NCI-H1694 (cell line): ENCODE measurements around the gene PITX2.

Experiments
- DNase-seq: peaks from one replicate; lab custom pipeline; 2025; lab: John Stamatoyannopoulos, UW

The PITX2 gene

DNA sequence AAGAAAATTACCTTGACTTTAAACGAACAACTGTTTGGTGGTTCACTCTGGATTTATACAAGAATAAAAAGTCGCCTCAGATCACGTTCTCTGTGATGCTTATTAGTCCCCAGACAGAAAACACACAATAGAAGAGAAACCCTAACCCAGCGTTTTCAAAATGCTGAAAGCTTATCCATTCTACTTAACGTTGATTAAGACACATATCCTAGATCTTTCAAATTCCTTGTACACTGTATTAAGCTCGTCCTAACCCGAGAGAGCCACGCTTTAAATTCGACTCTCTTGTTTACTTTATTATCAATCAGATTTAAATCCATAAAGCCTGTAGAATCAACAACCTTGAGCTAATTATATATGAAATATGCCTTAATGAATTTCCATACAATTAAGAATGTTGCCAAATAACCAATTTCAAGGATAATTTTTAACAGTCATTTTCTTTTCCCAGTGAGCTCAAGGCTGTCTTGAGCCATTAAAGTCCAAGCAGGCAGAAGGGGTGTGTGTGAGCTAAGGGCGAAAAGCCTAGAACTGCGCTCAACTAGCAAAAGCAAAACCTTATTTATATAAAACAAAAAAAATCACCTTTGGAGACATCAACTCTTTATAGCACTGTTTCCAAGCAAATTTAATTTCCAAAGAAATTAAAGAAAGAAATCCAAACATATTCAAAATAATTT lies 981 bp upstream of the PITX2 start:
- DNase-seq, result no peak

DNA sequence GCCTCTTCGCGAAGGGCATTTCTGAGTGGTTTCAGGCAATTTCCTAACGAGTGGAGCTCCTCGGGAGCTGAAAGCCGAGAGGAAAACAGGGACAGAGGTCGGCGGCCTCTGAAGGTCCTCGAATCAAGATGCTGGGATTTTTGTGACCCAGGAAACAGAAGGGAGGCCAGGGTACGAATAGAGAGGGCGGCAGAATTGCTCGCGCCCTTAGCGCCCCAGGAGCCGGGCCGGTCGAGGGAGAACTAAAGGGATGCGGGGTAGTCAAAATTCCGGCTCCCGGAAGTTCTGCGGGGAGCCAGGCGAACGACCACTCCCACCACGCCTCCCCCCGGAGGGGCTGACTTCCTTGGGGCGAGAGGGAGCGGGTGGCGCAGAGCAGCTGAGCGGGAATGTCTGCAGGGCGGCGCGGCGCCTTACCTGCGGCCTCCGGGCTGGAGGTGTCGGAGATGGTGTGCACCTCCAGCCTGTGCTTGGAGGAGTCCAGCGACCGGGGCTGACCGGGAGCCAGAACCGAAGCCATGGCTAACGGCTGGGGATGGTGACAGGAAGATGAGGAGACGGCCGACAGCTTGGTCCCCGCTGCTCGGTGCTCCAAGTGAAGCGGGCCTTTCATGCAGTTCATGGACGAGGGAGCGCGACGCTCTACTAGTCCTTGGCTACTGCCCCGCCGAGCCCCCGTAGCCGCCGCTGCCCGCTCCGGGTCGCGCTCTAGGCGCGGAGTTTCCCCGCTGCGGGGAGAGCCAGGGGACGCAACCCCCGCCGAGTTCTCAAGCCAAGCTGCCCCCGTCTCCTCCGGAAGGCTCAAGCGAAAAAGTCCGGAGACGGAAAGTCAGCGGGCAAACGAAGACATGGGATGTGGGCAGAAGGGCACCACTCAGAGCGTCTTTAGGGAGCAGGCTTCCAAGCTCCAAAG lies 782 bp downstream of the PITX2 start:
- no peak for DNase-seq

DNA sequence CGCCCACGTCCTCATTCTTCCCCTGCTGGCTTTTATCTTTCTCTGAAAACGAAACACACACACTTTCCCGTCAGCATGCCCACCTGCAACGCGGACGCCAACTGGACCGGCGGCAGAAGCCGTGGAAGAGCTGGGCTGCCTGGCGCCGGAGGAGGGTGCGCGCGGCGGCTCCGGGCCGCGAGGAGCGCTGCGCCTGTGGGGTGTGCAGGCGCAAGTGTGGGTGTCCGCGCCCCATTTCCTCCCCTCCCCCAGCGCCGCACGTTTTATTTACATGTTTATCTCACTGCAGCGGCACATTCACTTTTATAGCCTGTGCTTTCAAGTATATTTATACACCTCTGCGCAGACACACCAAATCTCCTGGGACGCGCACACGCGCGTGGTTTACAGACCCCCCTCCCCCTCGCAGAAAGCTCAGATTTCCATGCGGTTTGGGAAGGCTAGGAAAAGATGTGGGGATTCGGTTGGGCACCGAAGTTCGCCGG lies 1.5 kb downstream of the PITX2 start:
- no peak for DNase-seq

DNA sequence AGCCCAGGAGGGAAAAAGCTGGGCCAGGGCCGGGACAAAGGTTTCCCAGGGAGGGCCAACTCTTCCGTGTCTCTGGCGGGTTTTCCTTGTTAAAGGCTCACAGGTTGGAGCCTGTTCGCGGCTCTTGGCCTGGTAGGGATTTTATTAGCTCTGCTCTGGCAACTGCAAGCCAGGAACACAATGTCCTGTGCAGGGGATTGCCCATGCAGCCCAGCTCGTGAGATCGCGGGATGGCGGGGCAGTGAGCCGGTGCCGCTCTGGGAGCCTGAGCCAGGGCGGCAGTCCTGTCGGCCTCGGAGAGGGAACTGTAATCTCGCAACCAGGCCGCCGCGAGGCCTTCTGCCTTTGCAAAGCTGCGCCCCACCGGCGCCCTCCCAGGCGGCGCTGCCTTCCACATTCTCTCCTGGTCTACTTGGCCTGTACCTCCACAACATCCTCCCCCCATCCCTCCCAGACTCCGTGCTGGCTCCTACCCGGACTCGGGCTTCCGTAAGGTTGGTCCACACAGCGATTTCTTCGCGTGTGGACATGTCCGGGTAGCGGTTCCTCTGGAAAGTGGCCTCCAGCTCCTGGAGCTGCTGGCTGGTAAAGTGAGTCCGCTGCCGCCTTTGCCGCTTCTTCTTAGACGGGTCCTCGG lies 2.1 kb downstream of the PITX2 start:
- DNase-seq, result no peak

DNA sequence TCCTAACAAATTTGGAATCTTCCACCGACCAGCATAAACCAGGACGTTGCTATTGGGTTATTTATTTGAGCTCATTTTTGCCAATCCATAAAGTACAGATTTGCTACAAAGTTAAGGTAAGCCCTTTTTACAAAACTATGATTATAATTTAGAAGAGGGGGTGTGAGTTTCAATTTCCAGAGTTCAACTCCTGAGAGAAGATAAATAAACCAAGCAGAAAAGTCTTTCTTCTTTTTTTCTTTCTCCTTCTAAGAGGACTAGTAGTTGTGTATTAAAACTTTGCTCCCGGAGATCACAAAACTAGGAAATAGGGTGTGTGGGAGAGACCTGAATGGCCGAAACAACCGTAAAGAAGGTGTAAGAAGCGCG lies 2.6 kb downstream of the PITX2 start:
- DNase-seq, result no peak

DNA sequence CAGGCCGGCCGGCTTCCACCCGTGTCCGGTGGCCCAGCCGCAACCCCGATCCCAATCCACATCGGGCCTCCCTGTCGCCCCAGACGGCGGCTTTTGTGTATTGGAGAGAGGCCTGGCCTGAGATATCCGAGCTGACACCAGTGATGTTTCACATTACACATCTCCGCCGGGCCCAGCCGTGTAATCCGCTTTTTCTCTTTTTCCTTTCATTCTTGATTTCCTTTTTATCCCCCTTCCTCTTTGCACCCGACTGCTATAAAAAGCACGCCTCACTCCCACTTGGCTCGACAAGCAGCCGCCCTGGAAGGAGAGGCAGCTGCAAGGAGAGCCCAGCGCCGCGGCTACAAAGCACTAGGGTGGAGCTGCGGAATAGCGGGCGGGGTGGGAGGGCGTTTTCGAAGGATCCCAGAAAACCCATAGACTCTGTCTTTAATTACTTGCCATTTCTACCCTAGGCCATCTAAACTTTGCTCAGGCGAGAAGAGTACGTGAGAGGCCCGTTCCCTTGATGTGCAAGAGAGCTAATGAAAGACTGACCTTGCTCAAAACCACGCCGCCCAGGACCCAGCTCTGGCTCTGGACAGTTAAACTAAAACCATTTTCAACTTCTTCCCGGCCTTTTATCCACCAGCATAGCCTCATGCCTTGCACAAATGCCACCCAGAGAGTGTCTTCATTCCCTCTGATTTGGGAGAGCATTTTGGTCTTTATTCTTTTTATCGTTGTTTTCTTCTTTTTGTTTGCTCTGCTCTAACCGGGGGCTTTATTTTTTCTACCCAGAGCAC lies 3.2 kb downstream of the PITX2 start:
- no peak for DNase-seq

DNA sequence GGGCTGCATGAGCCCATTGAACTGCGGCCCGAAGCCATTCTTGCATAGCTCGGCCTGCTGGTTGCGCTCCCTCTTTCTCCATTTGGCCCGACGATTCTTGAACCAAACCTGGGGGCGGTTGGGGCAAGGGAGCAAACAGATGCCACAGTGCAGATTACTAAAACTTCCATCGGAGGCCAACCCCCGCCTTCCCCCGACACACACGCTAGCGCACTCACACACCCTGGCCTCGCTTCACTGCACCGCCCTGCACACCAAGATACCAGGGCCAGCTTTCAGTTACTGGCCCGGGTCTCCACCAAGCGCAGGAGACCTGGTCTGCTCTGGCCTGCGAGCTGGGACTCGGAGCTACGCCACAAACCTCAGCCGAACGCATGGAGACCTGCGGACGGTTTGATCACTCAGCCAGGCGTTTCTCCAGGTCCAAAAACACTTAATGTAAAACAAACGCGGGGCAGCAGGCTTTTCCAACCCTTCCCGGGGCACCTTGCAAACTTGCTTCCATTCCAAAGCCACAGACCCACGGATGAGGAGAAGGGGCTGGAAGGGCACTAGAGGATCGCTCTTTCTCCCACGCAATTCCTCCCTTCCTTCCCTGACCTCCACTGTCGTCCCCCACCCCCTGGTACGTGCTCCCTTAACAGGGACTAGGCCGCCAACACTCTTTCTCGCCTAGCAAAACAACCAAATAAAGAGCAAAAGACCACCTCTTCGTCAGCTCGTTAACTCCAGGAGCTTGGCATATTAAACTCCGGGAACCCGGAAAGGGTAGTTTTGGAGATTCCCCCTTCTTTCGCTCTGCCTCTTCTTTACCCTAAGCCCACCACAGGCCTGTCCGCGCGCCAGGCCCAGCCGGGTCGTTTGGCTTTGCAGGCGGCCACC lies 4.1 kb downstream of the PITX2 start:
- no peak for DNase-seq

DNA sequence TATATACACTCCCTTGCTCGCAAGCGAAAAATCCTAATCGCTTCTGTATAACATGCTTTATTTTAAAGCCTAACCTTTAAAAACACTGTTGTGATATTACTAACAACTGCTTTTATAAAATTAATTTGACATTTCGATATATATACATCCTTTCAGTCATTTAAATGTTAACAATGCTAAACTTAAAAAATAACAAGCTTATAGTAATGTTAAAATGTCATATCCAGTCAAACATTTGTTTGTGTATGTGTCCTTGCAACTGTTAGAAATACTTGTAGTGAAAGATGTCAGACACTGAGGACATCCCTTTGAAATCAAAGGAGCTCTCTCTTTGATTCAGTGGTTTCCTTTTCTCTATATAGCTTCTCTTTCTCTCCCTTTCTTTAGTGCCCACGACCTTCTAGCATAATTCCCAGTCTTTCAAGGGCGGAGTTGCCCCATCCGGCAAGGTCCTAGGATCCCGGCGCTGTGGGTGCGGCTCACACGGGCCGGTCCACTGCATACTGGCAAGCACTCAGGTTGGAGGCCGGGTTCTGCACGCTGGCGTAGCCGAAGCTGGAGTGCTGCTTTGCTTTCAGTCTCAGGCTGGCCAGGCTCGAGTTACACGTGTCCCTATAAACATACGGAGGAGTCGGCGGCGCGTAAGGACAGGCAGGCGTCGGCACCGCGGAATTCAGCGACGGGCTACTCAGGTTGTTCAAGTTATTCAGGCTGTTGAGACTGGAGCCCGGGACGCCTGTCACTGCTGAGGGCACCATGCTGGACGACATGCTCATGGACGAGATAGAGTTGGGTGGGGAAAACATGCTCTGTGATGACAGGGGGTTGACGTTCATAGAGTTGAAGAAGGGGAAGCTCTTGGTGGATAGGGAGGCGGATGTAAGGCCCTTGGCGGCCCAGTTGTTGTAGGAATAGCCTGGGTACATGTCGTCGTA lies 5.0 kb downstream of the PITX2 start:
- DNase-seq, result no peak

DNA sequence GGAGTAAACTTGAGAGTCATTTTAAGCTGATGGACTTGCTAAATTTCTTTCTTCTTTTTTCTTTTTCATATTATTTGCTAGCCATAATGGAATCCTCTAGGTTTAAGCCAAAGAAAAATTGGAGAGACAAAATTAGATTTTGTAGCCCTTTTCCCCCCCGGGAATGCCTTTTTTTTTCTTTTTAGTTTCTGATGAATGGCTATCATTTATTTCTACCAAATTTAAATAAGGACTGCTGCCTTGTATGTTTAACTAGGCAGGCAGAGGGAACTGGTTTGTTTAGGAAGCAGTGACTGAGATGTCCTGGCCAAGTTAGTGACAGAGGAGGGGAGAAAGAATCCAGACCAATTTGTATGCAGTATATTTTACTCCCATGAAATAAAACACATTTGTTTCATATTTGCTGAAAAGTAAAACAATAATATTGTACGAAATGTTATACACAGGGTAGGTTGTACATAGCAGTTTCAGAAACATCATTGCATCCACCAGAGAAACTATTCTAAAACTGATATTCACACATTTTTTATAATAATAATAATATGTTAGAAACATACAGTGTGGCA lies 5.7 kb downstream of the PITX2 start:
- no peak for DNase-seq

DNA sequence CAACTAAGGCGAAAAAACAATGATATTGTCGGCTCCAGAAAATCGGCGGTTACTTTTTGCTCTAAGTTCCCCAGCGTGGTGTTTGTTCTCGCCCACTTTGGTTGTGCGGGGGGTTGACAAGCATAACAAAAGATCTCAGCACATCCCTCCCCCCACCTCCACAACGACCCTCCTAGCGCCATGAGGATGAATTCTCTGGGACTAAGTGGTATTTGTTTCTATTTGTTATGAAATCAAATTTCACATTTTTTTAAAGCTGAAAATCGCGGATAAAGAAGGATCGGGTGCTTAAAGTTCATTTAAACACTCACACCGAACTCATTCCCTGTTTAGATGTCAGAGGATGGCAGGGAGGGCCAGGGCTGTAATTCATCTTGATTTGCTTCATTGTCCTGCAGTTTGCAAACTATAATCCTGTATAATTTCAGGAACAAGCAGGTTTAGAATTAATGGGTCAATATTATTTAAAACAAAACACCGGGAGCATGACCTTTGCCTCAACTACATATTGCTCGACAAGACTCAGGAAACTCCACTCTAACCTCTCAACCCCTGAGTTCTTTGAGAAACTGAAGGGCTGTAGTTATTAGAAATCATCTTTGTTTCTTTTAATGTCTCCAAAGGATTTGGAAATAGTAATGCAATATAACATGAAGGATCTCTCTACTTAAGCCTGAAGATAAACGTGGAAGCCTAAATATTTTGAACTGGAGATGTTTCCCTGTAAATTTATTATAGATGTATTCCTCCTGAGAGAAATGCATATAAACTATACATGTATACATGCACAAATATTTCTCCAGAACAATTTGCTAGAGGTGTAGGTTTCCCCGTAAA lies 6.4 kb downstream of the PITX2 start:
- DNase-seq, result no peak

DNA sequence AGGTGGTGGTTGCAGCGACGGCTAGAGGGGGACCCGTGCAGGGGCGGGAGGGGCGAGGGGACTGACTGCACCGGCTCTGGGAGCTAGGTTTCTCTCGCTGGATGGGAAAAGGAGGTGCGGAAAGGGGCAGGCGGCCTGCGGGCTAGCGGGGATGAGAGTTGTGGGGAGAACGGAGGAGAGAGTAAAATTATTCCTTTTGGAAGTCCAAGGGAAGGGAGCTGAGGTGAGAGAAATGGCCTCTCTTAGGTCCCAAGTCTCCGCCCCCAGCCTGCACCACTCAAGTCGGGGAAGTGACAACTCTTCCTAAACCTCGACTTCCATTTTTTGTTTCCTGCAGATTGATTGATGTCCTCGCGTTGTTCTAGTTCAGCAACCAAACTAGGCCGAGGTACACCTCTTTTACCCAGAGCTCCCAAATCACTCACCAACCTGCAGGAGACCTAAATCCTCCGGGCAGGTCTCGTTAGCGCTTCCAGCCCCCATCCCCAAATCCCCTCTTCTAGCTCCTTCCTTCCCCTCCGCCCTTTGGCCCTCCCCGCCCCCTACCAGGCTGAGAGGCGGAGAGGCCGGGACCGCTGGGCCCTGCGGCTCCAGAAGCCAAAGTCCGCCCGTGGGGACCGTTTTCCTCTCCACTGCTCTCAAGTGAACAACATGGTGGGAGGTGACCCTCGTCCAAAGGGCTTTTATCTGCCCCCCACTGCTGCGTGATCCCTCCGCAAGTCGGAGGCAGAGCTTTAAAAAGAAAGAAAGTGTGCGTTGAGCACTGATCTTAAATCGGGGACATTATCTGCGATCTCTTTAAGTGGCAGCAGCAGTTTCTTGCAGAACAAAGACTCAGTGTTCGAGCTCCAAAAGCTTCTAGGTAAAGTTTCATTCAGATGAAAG lies 7.3 kb downstream of the PITX2 start:
- DNase-seq, result no peak

DNA sequence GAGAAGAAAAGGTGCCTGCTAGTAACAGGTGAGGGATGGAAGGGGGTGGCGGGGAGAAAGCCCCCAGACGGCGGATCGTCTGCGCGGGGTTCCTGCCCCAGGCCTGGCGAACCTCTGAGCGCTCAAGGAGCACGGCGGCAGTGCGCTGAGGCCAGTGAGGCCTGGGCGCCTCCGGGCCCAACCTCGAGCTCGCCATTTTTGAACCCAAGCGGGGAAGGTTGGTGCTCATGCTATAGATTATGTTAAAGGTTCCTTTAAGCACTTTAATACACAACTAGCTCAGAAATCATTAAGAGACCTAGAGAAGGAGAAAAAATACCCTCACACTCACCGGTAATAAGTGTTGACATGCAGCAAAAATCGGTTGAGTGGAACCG lies 7.9 kb downstream of the PITX2 start:
- DNase-seq, result no peak

DNA sequence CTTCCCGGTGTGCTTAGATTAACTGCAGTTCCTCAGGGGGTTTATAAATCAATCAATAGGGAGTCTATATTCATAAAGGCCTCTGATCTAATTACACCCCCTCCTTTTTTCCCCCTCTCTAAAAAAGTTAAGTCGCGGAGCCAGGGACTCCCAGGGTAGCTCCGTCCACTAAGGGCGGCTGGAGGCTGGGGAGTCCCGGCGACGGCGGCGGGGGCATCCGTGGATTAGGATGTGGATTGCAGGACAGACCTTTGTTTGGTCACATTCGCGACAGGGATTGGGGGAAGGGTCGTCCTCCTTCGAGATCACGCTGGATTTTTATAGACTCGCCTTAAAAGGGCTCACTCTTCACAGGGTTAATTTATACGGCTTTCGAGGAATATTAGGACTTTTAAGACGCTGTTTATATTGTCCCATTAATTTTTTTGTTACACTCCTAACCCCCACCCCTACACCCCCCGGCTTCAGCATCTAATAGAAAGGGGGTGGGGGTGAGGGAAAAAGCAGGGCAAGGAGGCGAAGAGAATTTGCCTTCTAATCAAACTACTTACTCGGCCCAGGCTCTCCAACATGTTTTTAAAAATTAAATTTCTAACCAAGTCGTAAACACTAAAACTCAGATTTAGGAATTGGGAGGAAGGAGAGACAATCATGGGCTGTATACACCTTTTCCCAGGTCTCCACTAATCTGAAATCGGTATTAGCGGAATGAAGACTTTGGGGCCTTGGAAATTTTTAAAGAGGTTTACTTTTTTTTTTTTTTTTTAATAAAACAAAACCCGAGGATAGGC lies 8.5 kb downstream of the PITX2 start:
- DNase-seq, result no peak

DNA sequence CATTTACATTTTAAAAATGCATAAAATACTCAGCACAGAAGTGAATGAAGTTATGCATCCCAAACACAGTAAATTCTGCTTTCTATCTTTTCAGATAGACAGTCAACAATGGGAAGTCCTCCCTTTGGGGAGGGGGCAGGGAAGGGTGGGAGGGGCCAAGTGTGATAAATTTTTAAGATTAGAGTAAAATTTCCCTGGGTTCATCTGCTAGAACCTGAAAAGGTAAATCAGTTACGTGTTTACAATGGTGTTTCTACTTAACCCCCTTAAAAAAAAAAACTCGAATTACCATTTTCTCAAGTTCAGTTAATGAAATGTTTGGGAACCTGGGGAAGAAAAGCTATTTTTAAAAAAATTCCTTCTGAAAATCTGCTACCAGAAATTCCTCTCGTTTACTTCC lies 9.1 kb downstream of the PITX2 start:
- no peak for DNase-seq

DNA sequence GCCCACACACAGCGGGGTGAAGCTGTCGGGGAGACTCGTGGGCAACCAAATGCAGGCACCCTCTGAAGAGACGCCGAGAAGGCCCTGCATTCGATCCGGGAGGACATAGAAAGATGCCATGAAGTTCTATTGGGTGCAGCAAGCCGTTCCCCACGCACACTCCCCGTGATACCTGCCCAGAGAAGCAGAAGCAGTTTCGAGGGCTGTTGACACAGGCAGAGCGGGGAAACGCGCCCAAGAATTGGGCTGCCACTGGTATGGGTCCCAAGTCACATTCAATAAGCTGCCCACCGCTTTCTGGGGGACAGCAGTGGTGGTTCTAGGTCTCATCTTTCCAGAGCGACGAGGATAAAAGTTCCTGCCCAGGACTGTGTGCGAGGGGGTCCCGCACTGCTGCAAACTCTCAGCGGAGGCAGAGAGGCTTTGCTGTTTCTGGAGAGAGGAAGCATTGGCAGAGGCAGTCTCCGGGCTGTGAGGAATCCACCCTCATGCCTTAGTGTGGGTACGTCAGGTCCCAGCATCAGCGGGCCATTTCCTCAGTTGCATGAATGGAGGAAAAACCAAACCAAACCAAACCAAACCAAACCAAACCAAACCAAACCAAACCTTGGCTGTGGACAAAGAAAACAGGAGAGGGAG lies 10.1 kb downstream of the PITX2 start:
- DNase-seq, result no peak

DNA sequence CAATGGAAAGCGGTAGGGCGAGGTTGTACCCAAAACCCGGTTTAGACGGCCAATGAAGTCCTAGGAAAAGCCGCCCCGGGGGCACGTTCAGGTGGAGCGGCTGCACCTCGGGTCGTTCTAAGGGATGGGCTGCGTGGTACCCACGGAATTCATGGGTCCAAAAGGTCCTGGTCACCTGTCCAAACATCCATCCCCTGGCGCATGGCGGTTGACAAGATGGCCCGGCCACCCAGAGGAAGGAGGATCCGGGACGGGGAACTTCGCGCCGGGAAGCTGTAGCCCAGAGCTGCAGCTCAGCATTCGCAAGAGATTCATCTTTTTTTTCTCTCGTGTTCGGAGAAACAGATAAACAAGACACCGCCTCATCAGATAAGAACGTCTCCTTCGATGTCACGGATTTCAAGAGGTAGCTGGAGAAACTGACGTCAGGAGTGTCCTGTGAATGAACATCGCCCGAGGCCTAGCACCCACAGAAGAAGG lies 10.9 kb downstream of the PITX2 start:
- DNase-seq, result no peak
